ENCODE measurements around the gene TUBGCP3.

DNA sequence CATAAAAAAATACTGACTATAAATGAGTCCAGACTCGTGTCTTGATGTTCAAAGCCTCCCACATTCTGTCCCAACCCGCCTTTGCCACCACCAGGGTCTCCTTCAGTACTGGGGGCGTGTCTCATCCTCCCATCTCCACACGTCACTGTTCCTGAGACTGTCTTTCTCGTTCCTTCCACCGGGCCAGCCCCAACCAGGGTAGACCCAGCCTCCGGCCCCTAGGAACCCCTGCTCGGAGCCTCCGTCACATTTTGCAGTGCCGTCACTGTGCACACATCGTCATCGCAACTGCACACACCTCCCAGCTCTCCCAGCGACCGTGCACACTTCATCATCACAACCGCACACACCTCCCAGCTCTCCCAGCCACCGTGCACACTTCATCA, 138.4 kb downstream of the TUBGCP3 start:
- TF ChIP-seq, protein P1, sequence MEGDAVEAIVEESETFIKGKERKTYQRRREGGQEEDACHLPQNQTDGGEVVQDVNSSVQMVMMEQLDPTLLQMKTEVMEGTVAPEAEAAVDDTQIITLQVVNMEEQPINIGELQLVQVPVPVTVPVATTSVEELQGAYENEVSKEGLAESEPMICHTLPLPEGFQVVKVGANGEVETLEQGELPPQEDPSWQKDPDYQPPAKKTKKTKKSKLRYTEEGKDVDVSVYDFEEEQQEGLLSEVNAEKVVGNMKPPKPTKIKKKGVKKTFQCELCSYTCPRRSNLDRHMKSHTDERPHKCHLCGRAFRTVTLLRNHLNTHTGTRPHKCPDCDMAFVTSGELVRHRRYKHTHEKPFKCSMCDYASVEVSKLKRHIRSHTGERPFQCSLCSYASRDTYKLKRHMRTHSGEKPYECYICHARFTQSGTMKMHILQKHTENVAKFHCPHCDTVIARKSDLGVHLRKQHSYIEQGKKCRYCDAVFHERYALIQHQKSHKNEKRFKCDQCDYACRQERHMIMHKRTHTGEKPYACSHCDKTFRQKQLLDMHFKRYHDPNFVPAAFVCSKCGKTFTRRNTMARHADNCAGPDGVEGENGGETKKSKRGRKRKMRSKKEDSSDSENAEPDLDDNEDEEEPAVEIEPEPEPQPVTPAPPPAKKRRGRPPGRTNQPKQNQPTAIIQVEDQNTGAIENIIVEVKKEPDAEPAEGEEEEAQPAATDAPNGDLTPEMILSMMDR (IDR thresholded peaks at IDR 0.05), result no peak
- TF ChIP-seq POLR2A (IDR thresholded peaks at IDR 0.05), result no peak
- TF ChIP-seq EP300 (IDR thresholded peaks at IDR 0.05), result no peak

All from tibial nerve (tissue), 4 donors.